ENCODE measurements around the gene MIEF1.
A peak's percentile ranks its signal among the peaks of the same experiment; 100 is the strongest.
"Not testable (repeated sequence)": the region's sequence is repeated elsewhere in the genome, so short reads cannot be mapped to it uniquely, and the experiment has no call there.

MIEF1 gene

GRCh38 chr22:39489094-39490068 is 12.7 kb upstream of the MIEF1 start:
- DNase-seq (ENCODE audit: low read depth) = no peak

DNA sequence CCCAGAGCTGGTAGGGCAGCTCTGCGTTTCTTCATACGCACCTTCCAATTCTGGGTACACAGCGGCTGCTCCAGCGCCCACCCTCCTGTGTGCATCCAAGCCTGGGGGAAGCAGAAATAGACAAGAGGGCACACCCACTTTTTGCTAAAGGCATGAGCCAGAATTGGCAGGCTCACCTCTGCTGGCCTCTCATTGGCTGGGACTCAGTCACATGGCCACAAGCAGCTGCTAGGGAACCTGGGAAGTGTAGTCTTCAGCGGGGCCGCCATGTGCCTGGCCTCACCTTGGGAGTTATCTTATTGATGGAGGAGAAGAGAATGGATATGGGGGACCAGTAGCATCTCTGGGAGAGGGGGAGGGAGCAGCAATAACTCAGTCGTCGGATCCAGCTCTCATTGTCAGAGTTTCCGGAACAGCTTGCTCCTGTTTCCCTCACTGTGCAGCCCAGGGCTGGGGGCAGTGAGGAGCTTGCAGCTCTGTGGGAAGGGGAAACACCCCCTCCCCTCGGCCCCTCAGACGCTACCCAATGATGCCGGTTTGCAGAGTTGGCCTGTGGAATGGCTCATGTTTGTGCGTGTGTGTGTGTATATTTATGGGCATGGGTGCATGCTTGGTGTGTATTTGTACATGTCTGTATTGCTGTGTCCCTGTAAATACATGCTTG is 11.8 kb upstream of the MIEF1 start:
- DNase-seq (ENCODE audit: low read depth) = no peak

GRCh38 chr22:39490966-39491680 is 11.0 kb upstream of the MIEF1 start:
- DNase-seq (ENCODE audit: low read depth) = no peak

- DNase-seq (ENCODE audit: low read depth) = no peak
Observed at GRCh38 chr22:39491696-39492095, 10.4 kb upstream of the MIEF1 start.

GRCh38 chr22:39492186-39492585 is 9.9 kb upstream of the MIEF1 start:
- DNase-seq (ENCODE audit: low read depth) = no peak

- DNase-seq (ENCODE audit: low read depth) = peak; percentile 91
Observed at GRCh38 chr22:39493759-39494158, 8.3 kb upstream of the MIEF1 start.

DNA sequence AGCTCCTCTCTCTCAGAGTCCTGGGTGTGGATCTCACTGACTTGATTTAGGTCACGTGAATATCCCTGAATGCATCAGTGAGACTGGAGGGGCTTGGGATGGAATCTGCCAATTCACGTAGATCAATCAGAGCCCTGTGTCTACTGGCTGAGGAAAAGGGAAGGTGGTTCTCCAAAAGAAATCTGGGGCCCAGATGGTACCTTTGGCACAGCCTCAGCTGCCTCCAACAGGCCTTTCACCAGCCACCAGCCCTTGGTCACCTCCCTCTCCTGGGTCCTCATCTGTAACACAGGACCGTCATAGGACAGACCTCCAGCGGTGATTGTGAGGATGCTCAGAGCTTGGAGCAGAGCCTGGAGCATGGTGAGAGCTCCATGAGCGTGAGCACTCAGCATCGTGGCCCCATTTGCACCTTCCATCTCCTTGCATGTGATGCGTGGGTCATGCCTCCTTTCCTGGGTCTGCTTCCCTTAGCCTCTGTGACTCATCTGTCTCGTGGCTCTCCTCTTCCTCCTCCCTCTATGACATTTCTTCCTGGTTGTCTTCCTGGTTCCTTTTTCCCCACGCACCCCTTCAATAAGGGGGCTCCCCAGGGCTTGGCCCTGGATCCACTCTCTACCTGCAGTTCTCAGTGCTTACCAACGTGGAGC is 7.5 kb upstream of the MIEF1 start:
- DNase-seq (ENCODE audit: low read depth) = no peak

DNA sequence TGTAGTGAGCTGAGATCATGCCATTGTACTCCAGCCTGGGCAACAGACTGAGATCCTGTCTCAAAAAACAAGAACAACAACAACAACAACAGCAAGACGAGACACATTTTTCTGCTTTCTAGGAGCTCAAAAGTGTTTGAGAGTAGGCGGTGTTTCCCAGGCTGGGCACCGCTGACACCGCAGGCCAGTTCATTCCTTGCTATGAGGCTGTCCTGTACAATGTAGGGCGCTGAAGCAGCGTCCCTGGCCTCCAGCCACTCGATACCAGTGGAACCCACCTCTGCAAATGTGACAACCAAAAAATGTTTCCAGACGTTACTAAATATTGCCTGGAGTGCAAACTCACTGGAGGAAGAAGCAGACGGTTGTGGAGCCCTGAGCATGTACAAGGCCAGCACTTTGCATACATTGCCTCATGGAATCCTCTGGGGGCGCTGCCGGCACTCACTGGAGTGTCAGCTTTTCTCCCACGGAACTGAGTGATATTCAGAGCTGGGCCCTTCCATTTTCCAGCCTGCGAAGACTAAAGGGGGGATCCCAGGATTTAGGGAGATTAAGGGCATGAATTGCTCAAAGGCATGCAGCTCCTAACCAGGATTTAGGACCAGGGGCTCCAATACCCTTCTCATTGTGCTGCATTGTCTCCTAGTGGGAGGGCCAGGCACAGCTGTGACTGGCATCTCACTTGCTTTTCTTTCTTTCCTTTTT is 5.8 kb upstream of the MIEF1 start:
- DNase-seq (ENCODE audit: low read depth) = no peak

GRCh38 chr22:39497429-39497828 is 4.7 kb upstream of the MIEF1 start:
- DNase-seq (ENCODE audit: low read depth) = no peak

DNA sequence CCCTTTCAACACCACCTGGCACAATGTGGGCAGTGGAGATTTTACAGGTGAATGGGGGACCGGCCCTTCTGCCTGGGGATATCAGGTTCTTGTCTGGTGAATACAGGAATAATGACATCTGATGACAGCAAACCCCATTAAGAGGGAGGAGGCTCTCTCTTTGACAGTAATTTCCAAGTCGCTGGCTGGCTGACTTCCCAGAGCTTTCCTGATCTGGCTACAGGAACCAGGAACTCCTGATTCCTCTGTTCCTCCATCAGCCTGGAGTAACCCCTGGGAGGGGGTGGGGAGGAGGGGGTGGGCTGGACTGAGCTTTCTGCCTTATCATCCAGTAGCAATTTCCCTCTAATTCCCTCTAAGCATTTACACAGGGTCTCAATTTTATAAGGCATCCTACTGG is 3.7 kb upstream of the MIEF1 start:
- no peak for DNase-seq (ENCODE audit: low read depth)

GRCh38 chr22:39498802-39499201 is 3.3 kb upstream of the MIEF1 start:
- DNase-seq (ENCODE audit: low read depth) = no peak

- DNase-seq (ENCODE audit: low read depth) = no peak
Observed at GRCh38 chr22:39500101-39500500, 2.0 kb upstream of the MIEF1 start.

DNA sequence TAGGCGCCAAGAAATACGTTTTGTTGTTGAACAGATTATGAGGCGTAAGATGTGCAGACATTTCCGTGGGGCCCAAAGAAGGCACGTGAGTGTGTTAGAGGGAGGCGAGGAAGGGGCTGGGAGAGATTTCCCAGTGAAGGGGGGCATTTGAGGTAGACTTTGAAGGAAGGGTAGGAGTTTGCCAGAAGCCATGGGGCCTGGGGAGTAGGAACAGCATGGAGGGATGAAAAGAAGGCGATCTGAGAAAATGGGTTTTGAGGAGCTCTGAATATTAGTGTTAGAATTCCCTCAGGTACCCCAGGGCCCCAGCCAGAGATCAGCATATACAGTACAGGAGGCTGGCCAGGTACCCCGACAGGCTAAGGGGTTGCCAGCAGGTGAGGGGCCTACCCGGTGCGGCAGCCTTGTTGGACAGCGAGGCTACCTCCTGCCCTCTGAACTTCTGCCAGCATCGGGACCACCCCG is 414 bp upstream of the MIEF1 start:
- no peak for DNase-seq (ENCODE audit: low read depth)

GRCh38 chr22:39502789-39503409 is 809 bp downstream of the MIEF1 start:
- DNase-seq (ENCODE audit: low read depth) = no peak

- no peak for DNase-seq (ENCODE audit: low read depth)
Observed at GRCh38 chr22:39503630-39504029, 1.5 kb downstream of the MIEF1 start.

GRCh38 chr22:39504071-39504470 is 2.0 kb downstream of the MIEF1 start:
- DNase-seq (ENCODE audit: low read depth) = no peak

GRCh38 chr22:39507021-39507420 is 4.9 kb downstream of the MIEF1 start:
- DNase-seq (ENCODE audit: low read depth) = not testable (repeated sequence)

DNA sequence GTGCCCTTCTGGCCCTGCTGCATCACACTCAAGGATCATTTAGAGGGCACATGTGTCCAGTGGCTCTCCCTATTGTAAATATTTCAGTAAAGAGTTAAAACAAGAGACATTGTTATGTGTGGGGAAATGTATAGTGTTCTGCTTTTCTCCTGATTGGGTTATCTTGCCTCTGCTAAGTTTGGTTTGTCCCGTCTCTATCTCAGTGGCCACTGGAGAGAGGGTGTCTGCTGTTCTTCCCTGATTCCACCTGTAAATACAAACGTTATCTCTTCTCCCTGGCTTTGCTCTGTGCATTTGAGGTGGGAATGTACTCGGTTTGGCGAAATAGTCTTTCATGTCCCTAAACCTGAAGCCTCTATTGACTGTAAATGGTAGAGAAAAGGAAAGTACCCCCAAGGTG is 6.3 kb downstream of the MIEF1 start:
- DNase-seq (ENCODE audit: low read depth) = no peak

DNA sequence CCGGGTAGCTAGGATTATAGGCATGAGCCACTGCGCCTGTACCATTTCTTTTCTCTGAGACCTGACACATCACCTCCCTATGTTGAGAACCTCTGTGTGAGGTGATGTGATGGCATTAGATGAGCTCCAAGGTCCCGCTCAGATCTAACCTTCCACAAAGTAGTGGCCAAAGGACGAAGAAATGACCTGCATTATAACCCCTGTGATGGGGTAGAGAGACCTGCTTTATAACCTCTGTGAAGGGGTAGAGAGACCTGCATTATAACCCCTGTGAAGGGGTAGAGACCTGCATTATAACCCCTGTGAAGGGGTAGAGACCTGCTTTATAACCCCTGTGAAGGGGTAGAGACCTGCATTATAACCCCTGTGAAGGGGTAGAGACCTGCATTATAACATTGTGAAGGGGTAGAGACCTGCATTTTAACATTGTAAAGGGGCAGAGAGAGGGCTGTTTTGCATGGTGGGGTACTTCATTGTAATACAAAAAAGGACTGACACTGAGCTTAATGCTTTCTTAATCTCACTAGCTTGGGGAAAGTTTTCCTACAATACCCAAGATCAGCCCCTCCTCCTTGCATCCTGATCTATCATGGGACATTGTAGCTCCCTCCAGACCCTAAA is 8.5 kb downstream of the MIEF1 start:
- DNase-seq (ENCODE audit: low read depth) = no peak

DNA sequence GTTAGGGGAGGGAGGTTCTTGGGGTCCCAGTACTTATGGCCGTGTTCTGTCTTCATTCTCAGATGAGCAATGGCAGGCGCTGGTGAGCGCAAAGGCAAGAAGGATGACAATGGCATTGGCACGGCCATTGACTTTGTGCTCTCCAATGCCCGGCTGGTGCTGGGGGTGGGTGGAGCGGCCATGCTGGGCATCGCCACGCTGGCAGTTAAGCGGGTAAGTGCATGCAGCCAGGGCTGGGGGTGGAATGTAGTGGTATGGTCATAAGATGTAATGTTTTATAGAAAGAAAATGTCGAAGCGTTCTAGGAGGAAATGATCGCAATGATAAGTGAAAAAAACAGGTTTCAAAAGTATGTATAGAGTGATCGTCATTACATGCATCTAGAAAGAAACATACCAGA is 9.1 kb downstream of the MIEF1 start:
- DNase-seq (ENCODE audit: low read depth) = no peak

DNA sequence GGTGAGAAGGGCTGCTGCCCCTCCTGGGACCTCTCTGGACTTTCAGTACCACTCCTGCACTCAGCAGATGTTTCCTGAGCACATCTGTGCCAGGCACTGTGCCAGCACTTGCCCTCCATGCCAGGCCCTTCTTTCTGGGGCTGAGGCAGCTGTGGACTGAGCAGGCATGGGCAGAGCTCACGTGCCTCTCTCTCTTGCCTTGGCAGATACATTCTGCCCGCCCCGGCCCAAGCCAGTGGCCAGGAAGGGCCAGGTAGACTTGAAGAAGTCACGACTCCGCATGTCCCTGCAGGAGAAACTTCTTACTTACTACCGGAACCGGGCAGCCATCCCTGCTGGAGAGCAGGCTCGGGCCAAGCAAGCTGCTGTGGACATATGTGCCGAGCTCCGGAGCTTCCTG is 9.9 kb downstream of the MIEF1 start:
- DNase-seq (ENCODE audit: low read depth) = no peak
